GM12873 (cell line): ENCODE data around the gene NFAM1.

Source experiments
- CTCF ChIP-seq: IDR thresholded peaks from 2 replicates; pipeline ENCODE4 v1.5.1; 2012; ENCODE audit warnings: low read depth, mild to moderate bottlenecking, moderate library complexity, low read length, control low read depth; ENCODE audit not compliant: insufficient read depth; ENCODE audit errors: missing control alignments

Gene NFAM1

GRCh38 chr22:42446151-42446550 is 13.9 kb upstream of the NFAM1 start:
- no peak for TF ChIP-seq CTCF

- TF ChIP-seq CTCF = peak; percentile 75
These were observed 12.1 kb upstream of the NFAM1 start for GRCh38 chr22:42444077-42444904.

GRCh38 chr22:42443240-42444076 is 11.3 kb upstream of the NFAM1 start:
- TF ChIP-seq CTCF = no peak

GRCh38 chr22:42442748-42443147 is 10.5 kb upstream of the NFAM1 start:
- TF ChIP-seq CTCF = no peak

GRCh38 chr22:42440728-42441127 is 8.5 kb upstream of the NFAM1 start:
- TF ChIP-seq CTCF = no peak

- TF ChIP-seq CTCF = no peak
These were observed 7.8 kb upstream of the NFAM1 start for GRCh38 chr22:42439821-42440674.
